Prostate gland (tissue), 2 donors: Measurements from ENCODE around the gene SNRPB.

Source experiments
- CTCF ChIP-seq, 4 experiments: fragments of 200-600 bp in 2 of 4; fragments of 450-650 bp in 2 of 4; sonication (generic) in 2 of 4; IDR thresholded peaks; 1 replicate in 3 of 4; 2 replicates in 1 of 4; pipeline ENCODE4 v1.5.1; 2016 to 2019; ENCODE audit warnings: antibody characterized with exemption in 4 of 4, mild to moderate bottlenecking in 2 of 4, moderate library complexity in 2 of 4
- POLR2AphosphoS5 ChIP-seq: sonication (generic); formaldehyde crosslinking; IDR thresholded peaks from one replicate; pipeline ENCODE4 v1.6.1; 2017; ENCODE audit warnings: antibody characterized with exemption

GRCh38 chr20:2509794-2510193 is 39.2 kb upstream of the SNRPB start:
- TF ChIP-seq CTCF (IDR thresholded peaks at IDR 0.05) = no peak
- TF ChIP-seq POLR2AphosphoS5 = no peak
